22Rv1 (cell line): ENCODE data around the gene EIF4E1B.
"Not testable (repeated sequence)": the region's sequence is repeated elsewhere in the genome, so short reads cannot be mapped to it uniquely, and the experiment has no call there.

Source experiments
- ZFX ChIP-seq: fragments of 450-650 bp; IDR thresholded peaks from 2 replicates; pipeline ENCODE4 v1.6.1; 2017; ENCODE audit warnings: antibody characterized with exemption, borderline replicate concordance
- TF ChIP-seq, protein P1 (sequence below): fragments of 450-650 bp; IDR thresholded peaks from 2 replicates; pipeline ENCODE4 v1.5.1; 2017; ENCODE audit warnings: mild to moderate bottlenecking

DNA sequence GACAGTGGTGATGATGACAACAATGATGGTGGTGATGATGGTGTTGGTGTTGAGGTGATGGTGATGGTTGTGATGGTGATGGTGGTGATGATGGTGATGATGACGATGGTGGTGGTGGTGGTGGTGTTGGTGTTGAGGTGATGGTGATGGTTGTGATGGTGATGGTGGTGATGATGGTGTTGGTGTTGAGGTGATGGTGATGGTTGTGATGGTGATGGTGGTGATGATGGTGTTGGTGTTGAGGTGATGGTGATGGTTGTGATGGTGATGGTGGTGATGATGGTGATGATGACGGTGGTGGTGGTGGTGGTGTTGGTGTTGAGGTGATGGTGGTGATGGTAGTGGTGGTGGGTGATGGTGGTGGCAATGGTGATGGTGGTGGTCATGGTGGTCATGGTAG is 38.8 kb upstream of the EIF4E1B start:
- TF ChIP-seq, protein P1, sequence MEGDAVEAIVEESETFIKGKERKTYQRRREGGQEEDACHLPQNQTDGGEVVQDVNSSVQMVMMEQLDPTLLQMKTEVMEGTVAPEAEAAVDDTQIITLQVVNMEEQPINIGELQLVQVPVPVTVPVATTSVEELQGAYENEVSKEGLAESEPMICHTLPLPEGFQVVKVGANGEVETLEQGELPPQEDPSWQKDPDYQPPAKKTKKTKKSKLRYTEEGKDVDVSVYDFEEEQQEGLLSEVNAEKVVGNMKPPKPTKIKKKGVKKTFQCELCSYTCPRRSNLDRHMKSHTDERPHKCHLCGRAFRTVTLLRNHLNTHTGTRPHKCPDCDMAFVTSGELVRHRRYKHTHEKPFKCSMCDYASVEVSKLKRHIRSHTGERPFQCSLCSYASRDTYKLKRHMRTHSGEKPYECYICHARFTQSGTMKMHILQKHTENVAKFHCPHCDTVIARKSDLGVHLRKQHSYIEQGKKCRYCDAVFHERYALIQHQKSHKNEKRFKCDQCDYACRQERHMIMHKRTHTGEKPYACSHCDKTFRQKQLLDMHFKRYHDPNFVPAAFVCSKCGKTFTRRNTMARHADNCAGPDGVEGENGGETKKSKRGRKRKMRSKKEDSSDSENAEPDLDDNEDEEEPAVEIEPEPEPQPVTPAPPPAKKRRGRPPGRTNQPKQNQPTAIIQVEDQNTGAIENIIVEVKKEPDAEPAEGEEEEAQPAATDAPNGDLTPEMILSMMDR = not testable (repeated sequence)
- TF ChIP-seq ZFX = not testable (repeated sequence)
